GM18508 (cell line): ENCODE data around the gene ANKDD1A.

Source experiments
- ATAC-seq: cut with Tn5 transposase; IDR thresholded peaks from one replicate; pipeline ENCODE4 v1.9.1; 2021; ENCODE audit warnings: moderate number of reproducible peaks; ENCODE audit not compliant: insufficient read depth, unreplicated experiment

Gene ANKDD1A

GRCh38 chr15:64917211-64917610, 5.5 kb downstream of the ANKDD1A start:
- no peak for ATAC-seq

GRCh38 chr15:64919721-64920120, 8.0 kb downstream of the ANKDD1A start:
- ATAC-seq, result no peak

- ATAC-seq, result no peak
Observed at GRCh38 chr15:64921711-64922110, 10.0 kb downstream of the ANKDD1A start.

GRCh38 chr15:64923546-64923945, 11.8 kb downstream of the ANKDD1A start:
- ATAC-seq, result no peak

GRCh38 chr15:64925335-64926330, 13.9 kb downstream of the ANKDD1A start:
- ATAC-seq, result no peak

GRCh38 chr15:64926661-64927060, 15.0 kb downstream of the ANKDD1A start:
- no peak for ATAC-seq

- no peak for ATAC-seq
Observed at GRCh38 chr15:64928626-64929220, 17.0 kb downstream of the ANKDD1A start.

DNA sequence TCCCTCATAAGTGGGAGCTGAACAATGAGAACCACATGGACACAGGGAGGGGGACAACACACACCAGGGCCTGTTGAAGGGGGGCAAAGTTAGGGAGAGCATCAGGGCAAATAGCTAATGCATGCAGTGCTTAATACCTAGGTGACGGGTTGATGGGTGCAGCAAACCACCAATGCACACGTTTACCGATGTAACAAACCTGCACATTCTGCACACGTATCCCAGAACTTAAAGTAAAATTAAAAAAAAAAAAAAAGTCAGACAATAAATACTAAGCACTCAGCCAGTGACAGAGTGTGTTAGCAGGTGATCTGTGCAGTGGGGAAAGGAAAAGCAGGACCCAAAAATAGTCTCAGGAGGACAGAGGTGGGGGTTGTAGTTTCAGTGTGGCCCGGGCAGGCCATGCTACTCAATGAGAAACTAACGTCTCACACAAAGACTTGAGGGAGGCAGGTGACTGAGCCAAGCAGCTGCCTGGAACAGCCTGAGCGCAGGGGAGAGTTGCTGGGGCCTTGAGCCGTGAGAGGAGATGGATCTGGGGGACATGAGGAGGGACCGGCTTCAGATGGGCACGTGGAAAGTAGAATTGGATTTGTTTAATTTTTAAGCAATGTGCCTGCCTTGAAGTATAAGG, 18.4 kb downstream of the ANKDD1A start:
- ATAC-seq, result no peak

DNA sequence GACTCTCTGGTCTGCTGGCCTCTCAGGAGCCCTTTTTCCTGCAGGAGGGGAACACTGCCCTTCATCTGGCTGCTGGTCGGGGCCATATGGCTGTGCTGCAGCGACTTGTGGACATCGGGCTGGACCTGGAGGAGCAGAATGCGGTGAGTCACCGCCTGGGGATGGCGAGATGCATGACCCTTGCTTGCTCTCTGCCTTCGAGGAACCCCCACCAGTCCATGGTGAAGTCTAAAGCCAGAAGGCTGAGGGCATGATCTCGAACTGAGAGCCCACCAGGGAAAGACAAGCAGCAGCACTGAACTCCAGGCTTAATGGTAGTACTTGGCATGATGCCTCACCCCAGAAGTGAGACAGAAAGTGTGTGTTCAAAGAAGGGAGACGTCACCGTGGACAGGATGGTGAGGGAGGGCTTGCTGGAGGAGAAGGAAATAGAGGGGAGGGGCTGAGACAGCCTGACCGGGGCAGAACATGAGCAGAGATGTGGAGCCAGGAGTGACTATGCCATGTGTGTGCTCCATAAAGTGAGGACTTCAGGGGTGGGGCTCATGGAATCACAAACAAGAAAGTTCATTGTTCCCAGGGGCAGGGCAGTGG, 19.2 kb downstream of the ANKDD1A start:
- no peak for ATAC-seq

GRCh38 chr15:64931381-64931780, 19.7 kb downstream of the ANKDD1A start:
- ATAC-seq, result no peak

- ATAC-seq, result no peak
Observed at GRCh38 chr15:64934023-64934422, 22.3 kb downstream of the ANKDD1A start.

DNA sequence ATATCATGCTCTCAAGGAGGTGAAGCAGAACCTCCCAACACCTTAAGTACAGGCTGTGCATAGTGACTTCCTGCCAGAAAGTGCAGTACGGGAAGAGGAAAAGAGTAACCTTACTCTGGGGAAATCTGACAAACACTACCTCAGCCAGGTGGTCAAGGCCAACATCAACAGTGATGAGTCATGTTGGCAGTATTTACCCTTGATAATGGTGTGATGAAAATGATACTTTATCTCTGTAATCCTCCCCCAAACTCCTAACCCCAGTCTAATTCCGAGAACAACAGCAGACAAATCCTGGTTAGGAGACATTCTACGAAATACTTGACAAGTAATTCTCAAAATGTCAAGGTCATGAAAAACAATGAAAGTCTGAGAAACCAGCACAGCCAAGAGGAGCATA, 26.5 kb downstream of the ANKDD1A start:
- no peak for ATAC-seq

DNA sequence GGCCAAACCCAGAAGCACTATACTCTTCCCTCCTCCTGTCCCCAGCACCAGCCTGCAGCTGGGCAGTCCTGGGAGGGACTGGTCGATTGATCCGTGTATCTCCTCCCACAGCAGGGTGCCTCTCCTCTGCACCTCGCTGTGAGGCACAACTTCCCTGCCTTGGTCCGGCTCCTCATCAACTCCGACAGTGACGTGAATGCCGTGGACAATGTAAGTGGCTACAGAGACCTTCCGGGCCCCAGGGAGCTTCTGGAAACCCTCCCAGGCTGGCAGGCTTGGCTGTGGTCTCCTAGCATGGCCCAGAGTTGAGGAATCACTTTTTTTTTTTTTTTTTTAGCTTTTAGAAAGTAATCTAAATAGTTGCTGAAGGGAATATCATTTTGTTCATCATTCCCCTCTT, 30.7 kb downstream of the ANKDD1A start:
- ATAC-seq, result no peak

- no peak for ATAC-seq
Observed at GRCh38 chr15:64943512-64944225, 32.0 kb downstream of the ANKDD1A start.

- no peak for ATAC-seq
Observed at GRCh38 chr15:64944961-64945360, 33.3 kb downstream of the ANKDD1A start.

DNA sequence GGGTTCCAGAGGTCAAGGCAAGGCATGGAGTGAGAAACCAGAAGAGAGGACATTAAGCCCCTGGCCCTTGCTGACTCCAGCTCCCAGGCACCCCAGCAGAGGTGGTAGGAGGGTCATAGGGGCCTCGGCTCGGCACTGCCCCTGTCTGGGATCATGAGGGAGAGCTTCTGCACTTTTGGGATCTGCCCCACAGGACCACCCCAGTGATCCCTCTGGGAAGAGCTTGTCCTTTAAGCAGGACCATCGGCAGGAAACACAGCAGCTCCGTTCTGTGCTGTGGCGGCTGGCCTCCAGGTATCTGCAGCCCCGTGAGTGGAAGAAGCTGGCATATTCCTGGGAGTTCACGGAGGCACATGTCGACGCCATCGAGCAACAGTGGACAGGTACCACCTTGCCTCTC, 35.5 kb downstream of the ANKDD1A start:
- no peak for ATAC-seq

DNA sequence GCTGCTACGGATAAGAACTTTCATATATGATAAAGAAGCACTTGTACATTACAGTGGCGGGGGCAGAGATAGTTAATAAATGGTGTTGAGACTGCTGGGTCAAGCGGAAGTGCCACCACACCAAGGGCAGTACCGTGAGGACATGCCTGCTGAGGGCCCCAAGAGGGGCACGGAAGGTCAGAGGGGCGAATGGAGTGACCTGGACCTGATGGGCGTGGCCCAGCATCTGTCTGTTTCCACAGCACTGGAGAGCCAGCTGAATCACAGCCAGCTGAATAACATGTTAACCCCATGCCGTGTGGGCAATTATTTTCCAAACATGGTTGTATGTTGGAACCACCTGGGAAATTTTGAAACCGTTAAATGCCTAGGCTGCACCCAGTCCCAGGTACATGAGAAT, 37.2 kb downstream of the ANKDD1A start:
- no peak for ATAC-seq

DNA sequence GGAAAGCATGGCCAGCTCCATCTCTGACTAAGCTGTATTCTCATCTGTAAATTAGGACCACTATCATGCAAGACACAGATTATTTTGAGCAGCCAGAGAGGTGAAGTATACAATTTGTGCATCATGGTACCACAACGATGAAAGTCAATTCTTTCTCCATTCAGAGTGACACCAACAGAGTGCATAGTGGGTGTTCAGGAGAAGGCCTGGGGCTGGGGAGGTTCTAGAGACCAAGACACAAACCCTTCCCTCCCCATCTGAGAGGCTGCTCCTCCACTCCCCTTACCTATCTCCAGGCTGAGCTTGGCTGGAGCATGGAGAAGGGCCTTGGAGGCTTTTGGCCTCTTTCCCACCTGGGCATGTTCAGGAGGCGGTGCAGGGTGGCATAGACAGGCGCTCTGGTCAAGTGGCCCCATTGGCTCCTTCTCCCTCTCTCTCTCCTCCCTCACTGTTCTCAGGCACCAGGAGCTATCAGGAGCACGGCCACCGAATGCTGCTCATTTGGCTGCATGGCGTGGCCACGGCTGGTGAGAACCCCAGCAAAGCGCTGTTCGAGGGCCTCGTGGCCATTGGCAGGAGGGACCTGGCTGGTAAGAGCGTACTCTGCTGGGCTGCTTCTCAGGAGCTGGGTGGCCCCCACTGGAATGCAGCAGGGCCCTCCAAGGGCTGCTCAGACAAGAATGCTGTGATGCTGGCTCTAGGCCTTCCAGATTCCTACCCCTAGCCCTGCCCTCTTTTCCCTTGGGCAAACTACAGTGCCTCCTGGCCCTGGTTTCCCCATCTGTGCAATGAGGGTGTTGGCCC, 37.9 kb downstream of the ANKDD1A start:
- ATAC-seq, result no peak

DNA sequence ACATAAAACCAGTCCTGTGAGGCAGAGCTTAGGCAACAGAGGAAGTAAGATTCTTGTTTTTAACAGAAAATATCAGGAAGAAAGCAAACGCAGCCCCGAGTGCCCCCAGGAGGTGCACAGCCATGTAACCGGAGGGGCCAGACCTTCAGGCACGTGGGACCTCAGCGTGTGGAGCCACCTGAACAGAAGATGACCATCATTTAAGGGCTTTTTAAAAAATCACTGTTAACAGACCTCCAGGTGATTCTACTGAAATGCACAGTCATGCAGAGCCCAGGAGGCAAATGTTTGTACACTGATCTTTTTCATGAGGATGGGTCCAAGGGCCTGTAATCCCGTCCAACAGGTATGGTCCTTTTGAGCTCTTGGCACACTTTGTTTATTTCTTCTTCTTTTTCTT, 39.2 kb downstream of the ANKDD1A start:
- ATAC-seq, result no peak
